ENCODE data around the gene H3-3A. TPM values are rescaled to one million over a fixed set of nuclear protein-coding genes. Genes with fewer than 3 reads are reported as not detected.
A peak's percentile ranks its signal among the peaks of the same experiment; 100 is the strongest.

H3-3A gene
- total RNA-seq, 4 donors from 2014 or later, result 261 to 572 (median 348) TPM

DNA sequence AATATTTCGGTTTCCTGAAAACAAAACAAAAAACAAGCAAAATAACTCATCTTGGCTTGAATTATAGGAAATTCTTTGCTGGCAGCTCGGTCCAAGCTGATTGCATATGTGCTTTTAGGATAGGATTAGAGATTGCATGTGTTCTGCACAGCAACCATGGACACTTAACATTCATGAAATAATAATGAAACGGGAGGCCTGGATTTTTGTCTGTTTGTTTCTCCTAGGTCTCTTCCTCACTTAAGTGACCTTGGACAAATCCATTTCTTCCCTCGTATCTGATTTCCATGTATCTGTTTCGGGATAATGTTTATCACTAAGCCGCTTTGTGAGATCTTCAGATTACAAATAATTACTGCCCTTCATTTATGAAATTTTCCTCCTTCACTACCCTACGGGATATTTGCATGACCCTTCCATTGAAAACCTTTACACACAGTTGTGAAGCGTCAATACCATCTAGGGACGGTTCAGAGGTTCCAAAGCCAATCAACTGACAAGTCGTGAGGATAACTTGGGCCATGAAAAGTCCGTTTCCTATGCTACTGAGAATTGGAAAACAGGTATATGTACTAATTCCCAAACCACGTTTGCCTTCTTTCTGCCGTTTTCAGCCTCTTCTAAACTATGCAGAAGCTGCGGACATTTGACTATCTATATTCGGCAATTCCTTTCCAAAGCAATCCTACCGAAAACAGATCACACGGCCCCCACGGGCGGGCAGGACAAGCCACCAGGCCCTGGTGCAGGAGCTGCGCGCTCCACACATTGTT is 1.3 kb upstream of the H3-3A start:
- Histone ChIP-seq H3K4me3 (peak overlapping the region; percentile 86 to 91), H3K27me3 (no peaks in the 10 kb centered on the region), H3K4me1 (peaks cover 4 to 11% of the 10 kb centered on the region in 2 donors), H3K36me3 (no peaks in the 10 kb centered on the region), H3K27ac (peak overlapping the region; percentile 98 to 99), H3K9me3 (no peaks in the 10 kb centered on the region)
- intact Hi-C loops (cut with DNase I; ENCODE audit: low total_unique reads), result loop anchor here (5.0 kb wide), 1 partner anchor 64 kb away; the partner anchor contains the start of gene SDE2
- TF ChIP-seq, protein P1, sequence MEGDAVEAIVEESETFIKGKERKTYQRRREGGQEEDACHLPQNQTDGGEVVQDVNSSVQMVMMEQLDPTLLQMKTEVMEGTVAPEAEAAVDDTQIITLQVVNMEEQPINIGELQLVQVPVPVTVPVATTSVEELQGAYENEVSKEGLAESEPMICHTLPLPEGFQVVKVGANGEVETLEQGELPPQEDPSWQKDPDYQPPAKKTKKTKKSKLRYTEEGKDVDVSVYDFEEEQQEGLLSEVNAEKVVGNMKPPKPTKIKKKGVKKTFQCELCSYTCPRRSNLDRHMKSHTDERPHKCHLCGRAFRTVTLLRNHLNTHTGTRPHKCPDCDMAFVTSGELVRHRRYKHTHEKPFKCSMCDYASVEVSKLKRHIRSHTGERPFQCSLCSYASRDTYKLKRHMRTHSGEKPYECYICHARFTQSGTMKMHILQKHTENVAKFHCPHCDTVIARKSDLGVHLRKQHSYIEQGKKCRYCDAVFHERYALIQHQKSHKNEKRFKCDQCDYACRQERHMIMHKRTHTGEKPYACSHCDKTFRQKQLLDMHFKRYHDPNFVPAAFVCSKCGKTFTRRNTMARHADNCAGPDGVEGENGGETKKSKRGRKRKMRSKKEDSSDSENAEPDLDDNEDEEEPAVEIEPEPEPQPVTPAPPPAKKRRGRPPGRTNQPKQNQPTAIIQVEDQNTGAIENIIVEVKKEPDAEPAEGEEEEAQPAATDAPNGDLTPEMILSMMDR (IDR thresholded peaks at IDR 0.05), result no peak
- no peak for TF ChIP-seq POLR2A (IDR thresholded peaks at IDR 0.05)
- DNase-seq, result no peak

DNA sequence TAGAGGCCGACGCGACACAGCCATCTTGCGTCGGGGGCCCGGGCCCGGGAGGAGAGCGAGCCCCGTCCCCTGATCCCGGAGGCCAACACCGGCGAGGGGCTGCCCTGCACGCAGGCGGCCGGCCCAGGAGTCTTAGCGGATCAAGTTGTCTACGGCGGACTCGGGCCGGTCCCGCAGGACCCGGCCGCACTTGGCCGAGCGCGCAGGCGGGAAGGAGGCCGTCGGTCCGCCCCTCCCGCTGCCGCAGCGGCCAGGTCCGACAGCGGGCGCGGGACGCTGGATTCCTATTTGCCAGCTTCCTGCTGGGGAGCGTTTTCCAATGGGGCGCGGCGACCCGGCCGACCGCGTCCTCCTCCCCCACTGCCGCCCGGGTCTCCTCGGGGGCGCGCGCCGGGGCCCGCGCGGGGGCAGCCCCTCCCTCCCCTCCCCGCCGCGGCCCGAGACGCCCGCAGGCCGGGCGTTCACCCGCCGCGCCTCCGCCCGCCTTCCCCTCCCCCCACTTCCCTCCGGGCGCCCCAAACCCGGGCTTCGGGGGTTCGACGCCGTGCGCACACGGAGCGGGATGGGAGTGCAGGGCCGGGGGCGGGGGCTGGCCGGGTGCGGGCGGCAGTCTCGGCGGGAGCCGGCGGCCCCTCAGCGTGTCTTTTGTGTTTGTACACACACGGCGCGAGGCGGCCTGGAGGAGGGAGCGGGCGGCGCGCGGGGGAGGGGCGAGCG is 517 bp upstream of the H3-3A start:
- Histone ChIP-seq H3K4me3 (peak overlapping the region; percentile 86 to 91), H3K27me3 (no peaks in the 10 kb centered on the region), H3K36me3 (no peaks in the 10 kb centered on the region), H3K9me3 (no peaks in the 10 kb centered on the region), H3K4me1 (peaks cover 4 to 11% of the 10 kb centered on the region in 2 donors), H3K27ac (peak overlapping the region; percentile 98 to 99)
- TF ChIP-seq, protein P1 (IDR thresholded peaks at IDR 0.05), result peak in 1 of 4 experiments; percentile 7
- peak; percentile 44 to 80 for TF ChIP-seq POLR2A (IDR thresholded peaks at IDR 0.05)
- intact Hi-C loops (cut with DNase I; ENCODE audit: low total_unique reads), result loop anchor here (5.0 kb wide), 1 partner anchor 65 kb away; the partner anchor contains the start of gene SDE2
- peak; percentile 76 to 78 for DNase-seq

DNA sequence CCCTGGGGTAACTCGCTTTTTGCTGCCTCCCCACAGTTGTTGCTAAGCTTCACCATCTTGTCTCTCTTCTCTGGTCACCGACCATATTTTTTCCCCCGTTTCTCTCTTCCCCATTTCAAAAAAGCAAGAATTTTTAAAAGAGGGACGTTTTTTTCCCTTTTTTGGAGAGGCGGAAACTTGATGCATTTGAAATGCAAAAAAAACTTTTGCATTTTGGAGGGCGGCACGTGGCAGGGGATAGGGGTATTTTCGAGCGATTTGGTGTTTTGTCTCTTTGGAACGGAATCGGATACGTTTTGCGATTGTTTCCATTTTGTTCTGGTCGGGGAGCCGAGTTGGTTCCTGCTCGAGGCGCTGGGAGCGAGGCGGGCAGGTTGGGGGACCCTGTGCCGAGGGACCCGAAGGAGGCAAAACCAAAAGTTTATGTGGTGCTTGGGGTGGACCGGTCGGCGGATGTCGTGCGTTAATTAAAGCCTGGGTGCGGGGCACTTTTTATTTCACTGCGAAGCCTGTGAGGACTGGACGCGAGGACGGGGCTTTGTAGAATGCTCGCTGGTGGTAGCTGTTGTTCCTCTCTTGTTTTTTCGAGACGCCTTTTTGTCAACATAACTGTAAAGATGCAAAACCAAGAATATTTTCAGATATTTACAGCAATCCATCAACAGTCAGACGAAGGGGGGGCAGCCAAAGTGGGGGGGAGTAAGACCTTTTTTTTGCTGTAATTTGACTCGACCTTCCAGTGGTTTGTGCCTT is 884 bp downstream of the H3-3A start:
- DNase-seq, result peak; percentile 51 to 55
- no peaks in the 10 kb centered on the region for H3K36me3 ChIP-seq
- H3K9me3 ChIP-seq, result no peaks in the 10 kb centered on the region
- no peaks in the 10 kb centered on the region for H3K27me3 ChIP-seq
- H3K4me3 ChIP-seq, result peak overlapping the region; percentile 86 to 91
- peak overlapping the region; percentile 98 to 99 for H3K27ac ChIP-seq
- intact Hi-C loops (cut with DNase I; ENCODE audit: low total_unique reads), result loop anchor here (5.0 kb wide), 1 partner anchor 66 kb away; the partner anchor contains the start of gene SDE2
- peaks cover 4 to 11% of the 10 kb centered on the region in 2 donors for H3K4me1 ChIP-seq
- TF ChIP-seq, protein P1 (IDR thresholded peaks at IDR 0.05), result no peak
- TF ChIP-seq POLR2A (IDR thresholded peaks at IDR 0.05), result peak in 1 of 2 donors; percentile 41

DNA sequence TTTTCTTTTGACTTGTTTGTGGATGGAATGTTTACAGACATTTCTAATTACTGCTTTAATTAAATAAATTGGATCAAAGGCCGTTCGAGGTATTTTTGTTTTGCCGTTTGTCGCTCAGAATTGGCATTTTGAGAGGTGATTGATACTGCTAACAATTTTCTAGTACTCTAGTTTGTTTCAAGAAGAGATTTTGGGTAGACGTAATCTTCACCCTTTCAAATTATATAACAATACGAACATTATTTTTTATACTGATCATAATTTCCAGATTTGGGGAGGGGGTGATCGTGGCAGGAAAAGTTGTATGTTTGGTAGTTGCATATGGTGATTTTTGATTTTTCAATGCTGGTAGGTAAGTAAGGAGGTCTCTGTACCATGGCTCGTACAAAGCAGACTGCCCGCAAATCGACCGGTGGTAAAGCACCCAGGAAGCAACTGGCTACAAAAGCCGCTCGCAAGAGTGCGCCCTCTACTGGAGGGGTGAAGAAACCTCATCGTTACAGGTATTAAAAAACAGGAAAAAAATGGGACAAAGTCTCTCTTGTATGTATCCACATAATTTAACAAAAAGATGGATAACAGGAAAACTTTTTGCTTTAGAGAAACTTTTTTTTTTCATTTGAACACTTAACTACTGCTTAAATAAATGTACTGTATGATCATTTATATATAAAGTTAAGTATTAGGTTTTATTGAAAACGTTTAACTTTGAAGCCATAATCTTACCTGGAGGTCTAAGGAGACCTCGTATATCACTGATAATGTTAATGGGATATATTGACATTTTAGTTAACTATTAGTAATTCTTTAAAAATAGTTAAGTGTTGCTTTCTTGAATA is 1.7 kb downstream of the H3-3A start:
- Histone ChIP-seq H3K36me3 (no peaks in the 10 kb centered on the region), H3K4me1 (peaks cover 4 to 11% of the 10 kb centered on the region in 2 donors), H3K4me3 (peak overlapping the region; percentile 86 to 91), H3K9me3 (no peaks in the 10 kb centered on the region), H3K27me3 (no peaks in the 10 kb centered on the region), H3K27ac (peak overlapping the region; percentile 98 to 99)
- DNase-seq, result no peak
- intact Hi-C loops (cut with DNase I; ENCODE audit: low total_unique reads), result loop anchor here (5.0 kb wide), 1 partner anchor 67 kb away; the partner anchor contains the start of gene SDE2
- no peak for TF ChIP-seq POLR2A (IDR thresholded peaks at IDR 0.05)
- TF ChIP-seq, protein P1 (IDR thresholded peaks at IDR 0.05), result peak; percentile 53 to 77 (median 70)

All from uterus (tissue), 4 donors.